ENCODE results near the gene TMEM59L. TPM values are rescaled to one million over a fixed set of nuclear protein-coding genes. Genes with fewer than 3 reads are reported as not detected.

TMEM59L gene
- total and polyA plus RNA-seq, 3 donors from 2014 or later: 4.3 to 7.0 (median 4.5) TPM

- H3K4me3 ChIP-seq: no peak overlapping the region
- intact Hi-C loops (cut with DNase I; ENCODE audit: low total_unique reads): no loop called here
- WGBS, 2 donors: 95% methylated on average over 1 of the region's 1 CpG
- TF ChIP-seq POLR2A (IDR thresholded peaks at IDR 0.05): no peak
- no peak for TF ChIP-seq CTCF (IDR thresholded peaks at IDR 0.05)
- H3K27me3 ChIP-seq: no peaks in the 10 kb centered on the region
- H3K9me3 ChIP-seq: no peaks in the 10 kb centered on the region
- H3K27ac ChIP-seq: no peak overlapping the region
- peaks cover 54% of the 10 kb centered on the region for H3K4me1 ChIP-seq
- no peaks in the 10 kb centered on the region for H3K36me3 ChIP-seq (ENCODE audit: low read depth, missing control alignments)
- no peak for DNase-seq
Observed at GRCh38 chr19:18653853-18654252, 41.2 kb downstream of the TMEM59L start.

DNA sequence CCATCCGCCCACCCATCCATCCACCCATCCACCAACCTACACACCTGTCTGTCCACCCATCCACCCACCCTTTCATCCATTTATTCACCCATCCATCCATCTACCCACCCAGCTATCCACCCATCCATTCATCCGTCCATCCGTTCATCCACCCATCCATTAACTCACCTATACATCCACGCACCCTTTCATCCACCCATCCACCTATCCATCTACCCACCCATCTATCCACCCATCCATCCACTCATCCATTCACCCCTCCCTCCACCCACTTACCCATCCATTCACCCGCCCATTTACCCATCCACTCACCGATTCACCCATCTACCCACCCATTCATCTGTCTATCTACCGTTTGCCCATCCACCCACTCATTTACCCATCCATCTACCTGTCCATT lies 41.8 kb downstream of the TMEM59L start:
- no peak overlapping the region for H3K4me3 ChIP-seq
- DNase-seq: no peak
- 95 to 97% methylated on average over 7 of the region's 7 CpGs for WGBS, 2 donors
- TF ChIP-seq POLR2A (IDR thresholded peaks at IDR 0.05): no peak
- TF ChIP-seq CTCF (IDR thresholded peaks at IDR 0.05): no peak
- no peaks in the 10 kb centered on the region for H3K36me3 ChIP-seq (ENCODE audit: low read depth, missing control alignments)
- H3K9me3 ChIP-seq: no peaks in the 10 kb centered on the region
- no peak overlapping the region for H3K27ac ChIP-seq
- H3K27me3 ChIP-seq: no peaks in the 10 kb centered on the region
- H3K4me1 ChIP-seq: peaks cover 54% of the 10 kb centered on the region
- intact Hi-C loops (cut with DNase I; ENCODE audit: low total_unique reads): no loop called here

GRCh38 chr19:18655173-18655844 lies 42.6 kb downstream of the TMEM59L start:
- no peaks in the 10 kb centered on the region for H3K27me3 ChIP-seq
- peak overlapping the region in 1 of 2 donors; percentile 50 for H3K27ac ChIP-seq
- peaks cover 54% of the 10 kb centered on the region for H3K4me1 ChIP-seq
- DNase-seq: no peak
- 87 to 89% methylated on average over 10 to 13 of the region's 13 CpGs for WGBS, 2 donors
- H3K36me3 ChIP-seq (ENCODE audit: low read depth, missing control alignments): no peaks in the 10 kb centered on the region
- intact Hi-C loops (cut with DNase I; ENCODE audit: low total_unique reads): no loop called here
- no peaks in the 10 kb centered on the region for H3K9me3 ChIP-seq
- no peak for TF ChIP-seq CTCF (IDR thresholded peaks at IDR 0.05)
- TF ChIP-seq POLR2A (IDR thresholded peaks at IDR 0.05): no peak
- no peak overlapping the region for H3K4me3 ChIP-seq

- peak overlapping the region; percentile 15 to 50 for H3K27ac ChIP-seq
- WGBS, 2 donors: 63 to 92% methylated on average over 4 to 19 of the region's 19 CpGs
- intact Hi-C loops (cut with DNase I; ENCODE audit: low total_unique reads): no loop called here
Observed at GRCh38 chr19:18656337-18657086, 43.8 kb downstream of the TMEM59L start.

More at GRCh38 chr19:18656337-18657086, 43.8 kb downstream of the TMEM59L start:
- no peak overlapping the region for H3K4me3 ChIP-seq
- DNase-seq: no peak
- peaks cover 49% of the 10 kb centered on the region for H3K4me1 ChIP-seq
- H3K36me3 ChIP-seq (ENCODE audit: low read depth, missing control alignments): no peaks in the 10 kb centered on the region
- H3K9me3 ChIP-seq: no peaks in the 10 kb centered on the region
- TF ChIP-seq CTCF (IDR thresholded peaks at IDR 0.05) (no peak), POLR2A (IDR thresholded peaks at IDR 0.05) (no peak)
- H3K27me3 ChIP-seq: no peaks in the 10 kb centered on the region
